GM18499 (cell line): Measurements from ENCODE around the gene SLC18B1.

Experiments used
- ATAC-seq: cut with Tn5 transposase; IDR thresholded peaks from one replicate; pipeline ENCODE4 v1.9.1; 2021; ENCODE audit warnings: moderate number of reproducible peaks; ENCODE audit not compliant: insufficient read depth, unreplicated experiment

Gene SLC18B1

DNA sequence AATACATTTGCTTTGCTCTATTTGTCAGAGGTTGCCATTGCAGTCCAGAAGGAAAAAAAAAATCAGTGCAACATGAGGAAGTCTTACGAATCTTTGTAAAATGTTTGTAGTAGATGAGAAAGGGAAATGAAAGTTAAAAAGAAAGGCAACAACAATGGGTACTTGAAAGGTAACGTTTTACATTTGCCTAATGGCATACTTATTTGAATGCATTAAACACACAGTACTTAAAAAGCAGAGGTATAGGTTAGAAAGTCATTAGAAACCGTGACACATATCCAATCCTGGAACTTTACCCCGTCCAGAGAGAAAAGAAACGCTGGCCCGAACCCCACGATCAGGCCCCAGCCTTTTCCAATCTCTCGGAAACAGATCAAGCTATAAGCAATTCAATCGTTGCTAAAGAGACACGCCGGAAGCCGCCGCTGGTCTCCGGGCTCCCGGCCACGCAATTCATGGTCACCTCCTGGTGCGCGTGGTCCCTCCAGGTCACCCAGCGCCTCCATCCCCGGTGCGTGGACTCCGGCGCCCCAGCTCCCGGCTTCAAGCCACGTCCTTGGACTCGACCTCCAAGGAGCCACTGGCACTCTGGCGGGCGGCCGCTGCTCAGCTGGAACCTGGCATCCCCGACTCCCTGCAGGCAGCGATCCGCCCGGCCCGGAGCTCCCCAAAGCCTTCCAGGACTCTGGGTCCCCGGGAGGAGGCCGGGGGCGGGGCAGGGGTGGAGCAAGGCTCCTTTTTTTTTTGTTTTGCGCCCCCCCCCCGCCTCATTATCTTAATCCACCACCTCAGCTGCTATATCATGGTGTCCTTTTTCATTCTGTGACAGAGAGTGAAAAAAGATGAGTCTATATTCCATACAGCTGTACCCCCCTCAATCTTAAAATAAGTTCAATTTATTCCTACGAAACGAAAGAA, at the start of gene SLC18B1:
SLC18B1 (minus strand) TSS at position 687 of the 918 bp plus-strand sequence; CDS start at position 506, 181 bp downstream.
- ATAC-seq = peak; percentile 24

DNA sequence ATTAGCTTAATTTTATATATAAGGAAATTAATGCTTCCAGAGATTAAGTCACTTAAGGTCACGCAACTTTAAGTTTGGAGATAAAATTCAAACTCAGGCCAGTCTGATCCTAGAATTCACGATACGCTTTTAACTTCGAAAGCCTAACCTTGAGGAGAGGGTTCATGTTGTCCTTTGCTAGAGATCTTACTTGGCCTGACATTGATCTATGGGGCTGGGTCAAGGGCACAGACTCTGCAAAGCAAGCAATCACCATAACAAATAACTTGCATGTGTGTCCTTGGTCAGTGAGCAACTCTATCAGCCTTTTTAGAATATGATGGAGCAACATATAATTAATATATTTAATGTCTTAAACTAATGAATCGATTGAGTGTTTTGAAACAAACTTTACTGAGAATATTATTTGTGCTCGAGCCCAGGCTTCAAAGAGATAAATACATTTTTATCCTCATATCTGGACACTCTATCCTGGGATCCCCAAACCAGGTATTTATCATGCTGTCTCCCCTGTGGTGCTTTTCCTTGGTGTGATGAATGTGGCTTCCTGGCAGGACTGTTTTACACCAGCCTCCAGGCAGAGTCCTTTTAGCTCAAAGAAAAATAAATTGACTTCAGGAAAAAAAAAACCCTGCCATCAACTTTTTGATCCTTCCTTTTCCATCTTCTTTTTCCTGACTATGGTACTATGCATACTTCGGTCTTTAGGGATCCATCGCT, 45.0 kb upstream of the SLC18B1 start:
- ATAC-seq = no peak

- no peak for ATAC-seq
Observed at GRCh38 chr6:132841966-132842365, 43.5 kb upstream of the SLC18B1 start.

GRCh38 chr6:132832891-132833290, 34.5 kb upstream of the SLC18B1 start:
- ATAC-seq = no peak

DNA sequence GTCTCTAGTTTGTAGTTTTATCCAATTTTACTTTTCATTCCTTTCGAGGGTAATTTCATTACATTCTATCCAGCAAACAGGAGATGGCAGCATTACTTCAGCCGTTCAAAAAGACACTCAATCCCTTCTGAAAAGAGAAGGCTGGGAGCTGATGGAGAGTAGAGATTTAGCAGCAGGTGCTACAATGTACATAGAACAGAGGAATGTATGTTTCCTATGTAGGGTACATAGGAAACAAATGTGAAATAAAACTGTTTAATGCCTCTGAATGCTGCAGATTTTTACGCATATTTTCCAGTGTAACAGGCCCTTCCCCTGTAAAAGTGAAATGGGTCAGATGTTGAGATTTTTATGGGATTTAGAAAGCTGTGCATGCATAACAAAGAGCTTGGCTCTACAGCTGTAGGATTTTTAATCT, 31.9 kb upstream of the SLC18B1 start:
- no peak for ATAC-seq

GRCh38 chr6:132820629-132821381, 22.4 kb upstream of the SLC18B1 start:
- no peak for ATAC-seq

GRCh38 chr6:132819405-132820161, 21.1 kb upstream of the SLC18B1 start:
- ATAC-seq = no peak

DNA sequence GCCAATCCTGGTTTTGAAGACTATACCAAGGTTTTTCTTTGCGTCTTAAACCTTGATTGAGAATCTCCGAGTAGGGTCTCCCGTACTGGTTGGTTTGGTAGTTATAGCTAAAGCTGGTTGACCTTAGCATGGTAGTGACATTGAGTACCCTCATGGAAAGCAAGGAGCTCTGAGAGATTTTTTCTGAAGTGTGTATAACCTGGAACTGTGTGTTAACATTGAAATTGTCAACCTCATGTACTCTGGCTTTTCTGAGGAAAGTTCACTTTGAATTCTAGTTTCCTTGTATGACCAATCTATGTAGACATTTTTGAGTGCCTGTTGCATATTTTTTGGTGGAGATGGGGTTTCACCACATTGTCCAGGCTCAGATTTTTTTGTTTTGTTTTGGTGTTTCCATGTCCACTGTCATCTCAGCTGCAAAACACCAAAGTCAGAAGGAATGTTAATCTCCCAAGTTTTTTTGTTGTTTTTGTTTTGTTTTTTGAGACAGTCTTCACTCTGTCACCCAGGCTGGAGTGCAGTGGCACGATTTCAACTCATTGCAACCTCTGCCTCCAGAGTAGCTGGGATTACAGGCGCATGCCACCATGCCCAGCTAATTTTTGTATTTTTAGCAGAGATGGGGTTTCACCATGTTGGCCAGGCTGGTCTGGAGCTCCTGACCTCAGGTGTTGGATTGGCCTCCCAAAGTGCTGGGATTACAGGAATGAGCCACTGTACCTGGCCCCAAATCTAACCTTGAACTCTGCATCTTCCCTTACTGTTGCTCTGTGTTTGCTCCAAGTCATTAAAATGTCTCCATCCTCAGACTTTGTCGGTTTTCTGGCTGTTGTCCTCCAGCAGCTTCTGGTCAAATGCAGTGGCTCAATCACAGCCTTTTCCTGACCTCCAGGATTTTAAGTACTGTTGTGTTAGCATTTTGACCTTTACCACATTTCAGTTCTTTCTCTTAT, 20.2 kb upstream of the SLC18B1 start:
- ATAC-seq = no peak

DNA sequence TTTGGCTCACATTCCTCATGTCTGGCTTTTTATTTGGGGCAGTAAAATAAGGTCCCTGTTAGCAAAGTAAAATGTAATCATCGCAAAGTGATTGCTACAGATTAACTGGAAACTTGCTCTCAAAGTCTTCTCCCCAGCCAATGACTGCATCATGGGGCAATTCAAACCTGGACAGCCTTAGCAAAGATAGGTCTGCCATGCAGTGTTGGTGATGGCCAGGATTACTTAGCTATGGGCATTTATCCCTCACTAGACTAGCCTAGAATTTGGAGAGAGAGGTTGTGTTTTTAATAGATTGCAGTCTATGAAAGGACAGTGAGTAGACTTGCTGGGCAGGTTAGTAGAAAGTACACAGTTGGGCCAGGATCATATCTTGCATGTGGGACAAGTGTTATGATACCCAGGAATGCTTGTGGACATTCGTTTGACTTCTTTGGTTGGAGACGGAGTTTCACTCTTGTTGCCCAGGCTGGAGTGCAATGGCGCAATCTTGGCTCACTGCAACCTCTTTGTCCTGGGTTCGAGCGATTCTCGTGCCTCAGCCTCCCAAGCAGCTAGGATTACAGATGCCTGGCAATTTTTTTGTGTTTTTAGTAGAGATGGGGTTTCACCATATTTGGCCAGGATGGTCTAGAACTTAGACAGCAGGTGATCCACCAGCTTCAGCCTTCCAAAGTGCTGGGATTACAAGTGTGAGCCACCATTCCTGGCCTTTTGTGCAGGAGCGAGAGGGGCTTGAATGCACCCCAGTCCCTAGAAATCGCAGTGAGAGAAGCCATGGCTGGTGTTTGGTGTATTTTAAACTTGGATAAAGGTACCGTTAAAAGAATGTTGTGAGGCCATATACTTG, 19.3 kb upstream of the SLC18B1 start:
- ATAC-seq = no peak

GRCh38 chr6:132816660-132817059, 18.2 kb upstream of the SLC18B1 start:
- no peak for ATAC-seq

DNA sequence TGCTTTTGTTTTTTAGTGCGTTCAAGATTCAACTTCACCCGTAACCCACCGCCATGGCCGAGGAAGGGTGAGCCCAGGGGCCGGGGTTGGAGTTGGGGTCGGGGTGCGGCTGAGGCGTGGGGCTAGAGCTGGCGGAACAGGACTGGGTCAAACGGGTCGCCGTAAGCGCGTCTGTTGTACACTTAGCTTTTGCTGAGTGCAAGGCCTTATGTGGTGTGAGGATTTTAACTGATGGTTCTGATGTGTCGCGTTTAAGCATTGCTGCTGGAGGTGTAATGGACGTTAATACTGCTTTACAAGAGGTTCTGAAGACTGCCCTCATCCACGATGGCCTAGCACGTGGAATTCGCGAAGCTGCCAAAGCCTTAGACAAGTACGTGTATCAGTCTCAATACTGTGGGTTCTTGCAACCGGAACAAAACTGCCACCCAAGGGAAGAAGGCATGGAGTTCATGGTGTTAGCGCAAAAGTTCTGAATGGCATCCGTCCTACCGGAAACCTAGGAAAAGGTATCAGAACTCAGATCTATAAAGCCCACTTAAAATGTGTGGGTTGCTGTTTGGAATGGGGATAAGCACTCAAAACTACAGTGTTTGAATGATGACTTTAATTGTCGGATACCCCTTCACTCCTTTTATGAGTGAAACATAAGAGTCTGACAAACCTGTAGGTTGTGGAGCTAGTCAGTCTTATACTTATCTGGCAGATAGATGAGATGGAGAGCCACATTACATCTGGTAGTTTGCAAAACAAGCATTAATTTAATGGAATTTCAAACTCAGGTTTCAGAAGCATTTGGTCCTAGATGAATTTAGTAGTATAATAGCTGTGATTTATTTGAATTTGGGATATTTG, 16.5 kb upstream of the SLC18B1 start:
- no peak for ATAC-seq

- no peak for ATAC-seq
Observed at GRCh38 chr6:132813173-132813856, 14.9 kb upstream of the SLC18B1 start.

DNA sequence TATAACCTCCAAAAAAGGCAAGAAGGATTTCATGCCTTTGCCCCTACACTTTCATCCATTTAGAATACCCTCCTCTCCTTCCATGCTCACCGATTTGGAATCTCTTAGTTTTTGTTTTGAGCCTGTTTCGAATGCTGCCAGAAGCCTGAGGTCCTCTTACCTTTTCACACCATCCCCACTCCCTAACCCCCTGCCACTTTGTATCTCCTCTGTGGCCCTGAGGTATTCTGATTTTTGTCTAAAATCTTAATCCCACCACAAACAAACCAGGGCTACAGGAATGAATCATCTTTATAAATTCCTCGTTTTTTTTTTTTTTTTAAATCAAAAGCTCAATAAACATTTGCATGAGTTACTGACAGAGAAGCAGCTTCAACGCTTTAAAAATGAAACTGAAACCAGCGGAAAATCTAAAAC, 14.3 kb upstream of the SLC18B1 start:
- no peak for ATAC-seq

GRCh38 chr6:132812255-132812732, 13.9 kb upstream of the SLC18B1 start:
- no peak for ATAC-seq

DNA sequence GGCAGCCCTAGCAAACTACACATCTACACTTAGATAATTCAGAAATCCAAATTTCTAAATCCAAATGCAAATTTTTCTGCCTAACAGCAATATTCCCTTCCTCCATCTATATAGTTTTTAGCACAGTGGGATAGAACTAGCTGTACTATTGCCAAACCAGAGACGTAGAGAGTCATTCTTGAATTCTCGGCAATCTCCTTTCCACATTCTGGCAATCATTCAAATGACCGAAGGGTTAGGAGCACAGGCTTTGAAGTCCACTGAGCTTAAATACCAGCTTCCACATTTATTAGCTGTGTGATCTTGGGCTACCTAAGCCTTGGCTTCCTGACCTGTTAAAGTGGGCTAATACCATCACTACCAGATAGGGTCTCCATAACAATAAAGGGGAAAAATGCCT, 12.8 kb upstream of the SLC18B1 start:
- no peak for ATAC-seq

GRCh38 chr6:132805548-132805947, 7.1 kb upstream of the SLC18B1 start:
- ATAC-seq = no peak
